Activated CD4-positive, alpha-beta T cell treated with anti-CD3 and anti-CD28 coated beads, Interleukin-2, amount 10 ng/mL, durations not matched to agents 7 days and 5 days (primary cell): Measurements from ENCODE around the gene TRABD2A. TPM values are rescaled to one million over a fixed set of nuclear protein-coding genes. Genes with fewer than 3 reads are reported as not detected.
"Not testable (repeated sequence)": the region's sequence is repeated elsewhere in the genome, so short reads cannot be mapped to it uniquely, and the experiment has no call there.

Experiments
- CTCF ChIA-PET: fragments of 350-600 bp; sonication (Branson Sonifier 250); formaldehyde crosslinking; loops from one replicate; lab custom pipeline; 2021; ENCODE audit warnings: antibody characterized with exemption; lab: Charles Lee
- POLR2A ChIA-PET: fragments of 350-600 bp; sonication (Branson Sonifier 250); formaldehyde crosslinking; loops from one replicate; lab custom pipeline; 2021; ENCODE audit warnings: antibody characterized with exemption; lab: Charles Lee
- DNase-seq: peaks from one replicate; pipeline ENCODE4 v3.0.0-alpha.2; 2020
- H3K27ac Mint-ChIP-seq: one replicate; pipeline ENCODE4 v1.8.0; 2021; ENCODE audit warnings: mild to moderate bottlenecking, moderate library complexity, mixed read lengths
- H3K27me3 Mint-ChIP-seq: one replicate; pipeline ENCODE4 v1.8.0; 2021; ENCODE audit warnings: mixed read lengths
- H3K36me3 Mint-ChIP-seq: one replicate; pipeline ENCODE4 v1.8.0; 2021; ENCODE audit warnings: low read depth, mixed read lengths
- H3K4me1 Mint-ChIP-seq: one replicate; pipeline ENCODE4 v1.8.0; 2021; ENCODE audit warnings: mixed read lengths
- H3K4me3 Mint-ChIP-seq: one replicate; pipeline ENCODE4 v1.8.0; 2021; ENCODE audit warnings: mild to moderate bottlenecking, moderate library complexity, mixed read lengths
- H3K9me3 Mint-ChIP-seq: one replicate; pipeline ENCODE4 v1.8.0; 2021; ENCODE audit warnings: mixed read lengths
- total RNA-seq, 2 experiments: library from RNA; stranded (reverse); gene quantifications; one replicate each; pipeline ENCODE4 v1.2.3, GENCODE V29; 2021

The TRABD2A gene
- total RNA-seq, result 10 to 100 TPM; 70.2 to 74.6 TPM

- H3K4me1 Mint-ChIP-seq, result peaks cover 69% of the 10 kb centered on the region
- H3K27me3 Mint-ChIP-seq, result no peaks in the 10 kb centered on the region
- peaks cover 28% of the 10 kb centered on the region for H3K36me3 Mint-ChIP-seq
- CTCF ChIA-PET, result interaction anchor here (0.5 to 9.5 kb wide), 13 partner anchors 11 to 234 kb away, joined by 3 to 69 read pairs (median 5); no protein-coding TSS in a partner anchor
- H3K27ac Mint-ChIP-seq, result peak within 1 kb of the TSS; percentile 98
- POLR2A ChIA-PET, result interaction anchor here (0.6 to 1.8 kb wide), 2 partner anchors 22 to 25 kb away, joined by 4 to 13 read pairs; partner anchors contain the start of gene TMSB10
- DNase-seq, result peak; percentile 65
- H3K9me3 Mint-ChIP-seq, result no peaks in the 10 kb centered on the region
- peak within 1 kb of the TSS; percentile 97 for H3K4me3 Mint-ChIP-seq
Observed at GRCh38 chr2:84880645-84881521, at the start of gene TRABD2A. TRABD2A (minus strand) TSS chr2:84881084; CDS start chr2:84881039, 45 bp downstream.

- Mint-ChIP-seq H3K4me3 (peak overlapping the region; percentile 79), H3K27me3 (no peaks in the 10 kb centered on the region), H3K36me3 (peaks cover 14% of the 10 kb centered on the region), H3K9me3 (peaks cover 3% of the 10 kb centered on the region), H3K4me1 (peaks cover 67% of the 10 kb centered on the region), H3K27ac (peak overlapping the region; percentile 90)
- ChIA-PET CTCF (interaction anchor here (1.2 to 6.5 kb wide), 5 partner anchors 14 to 374 kb away, joined by 4 to 179 read pairs (median 20); partner anchors contain the start of gene TRABD2A), POLR2A (interaction anchor here (1.7 to 3.2 kb wide), 2 partner anchors 19 to 21 kb away, joined by 6 to 21 read pairs; partner anchors contain the start of gene TMSB10)
- DNase-seq, result no peak
Observed at GRCh38 chr2:84927275-84927627, 46.4 kb upstream of the TRABD2A start.

- Mint-ChIP-seq H3K27ac (peak overlapping the region; percentile 90), H3K4me3 (peak overlapping the region; percentile 79), H3K27me3 (no peaks in the 10 kb centered on the region), H3K4me1 (peaks cover 53% of the 10 kb centered on the region), H3K36me3 (peaks cover 6% of the 10 kb centered on the region), H3K9me3 (no peaks in the 10 kb centered on the region)
- ChIA-PET CTCF (interaction anchor here (0.6 to 6.5 kb wide), 90 partner anchors 8 to 1256 kb away, joined by 3 to 179 read pairs (median 4); partner anchors contain the start of genes KCMF1, SUCLG1, TGOLN2 and TMSB10), POLR2A (interaction anchor here (0.6 to 3.2 kb wide), 5 partner anchors 15 to 44 kb away, joined by 3 to 21 read pairs (median 6); partner anchors contain the start of gene TMSB10)
- DNase-seq, result peak; percentile 98
Observed at GRCh38 chr2:84925724-84926376, 45.0 kb upstream of the TRABD2A start.

- H3K36me3 Mint-ChIP-seq, result peaks cover 6% of the 10 kb centered on the region
- H3K4me1 Mint-ChIP-seq, result peaks cover 54% of the 10 kb centered on the region
- ChIA-PET CTCF (interaction anchor here (0.6 to 6.5 kb wide), 76 partner anchors 8 to 537 kb away, joined by 3 to 179 read pairs (median 5); partner anchors contain the start of genes KCMF1, SUCLG1, TGOLN2 and TMSB10), POLR2A (interaction anchor here (1.5 to 3.2 kb wide), 4 partner anchors 19 to 43 kb away, joined by 3 to 21 read pairs (median 6); partner anchors contain the start of gene TMSB10)
- H3K9me3 Mint-ChIP-seq, result no peaks in the 10 kb centered on the region
- H3K4me3 Mint-ChIP-seq, result peak overlapping the region; percentile 79
- H3K27me3 Mint-ChIP-seq, result no peaks in the 10 kb centered on the region
- DNase-seq, result no peak
- peak overlapping the region; percentile 90 for H3K27ac Mint-ChIP-seq
Observed at GRCh38 chr2:84925336-84925723, 44.4 kb upstream of the TRABD2A start.

GRCh38 chr2:84924173-84925106 is 43.6 kb upstream of the TRABD2A start:
- H3K27ac Mint-ChIP-seq, result peak overlapping the region; percentile 90
- no peaks in the 10 kb centered on the region for H3K27me3 Mint-ChIP-seq
- ChIA-PET POLR2A (interaction anchor here (0.7 to 3.2 kb wide), 4 partner anchors 18 to 1023 kb away, joined by 3 to 21 read pairs (median 5); partner anchors contain the start of gene TMSB10), CTCF (interaction anchor here (0.8 to 6.5 kb wide), 30 partner anchors 7 to 456 kb away, joined by 3 to 179 read pairs (median 7); partner anchors contain the start of genes TMSB10 and TRABD2A)
- no peaks in the 10 kb centered on the region for H3K9me3 Mint-ChIP-seq
- peaks cover 58% of the 10 kb centered on the region for H3K4me1 Mint-ChIP-seq
- peak overlapping the region; percentile 66 for H3K4me3 Mint-ChIP-seq
- peak; percentile 79 for DNase-seq
- H3K36me3 Mint-ChIP-seq, result peaks cover 5% of the 10 kb centered on the region

GRCh38 chr2:84923009-84923408 is 42.1 kb upstream of the TRABD2A start:
- POLR2A ChIA-PET, result no interaction called here
- Mint-ChIP-seq H3K9me3 (no peaks in the 10 kb centered on the region), H3K4me1 (peaks cover 69% of the 10 kb centered on the region), H3K4me3 (no peak overlapping the region), H3K27me3 (no peaks in the 10 kb centered on the region), H3K27ac (no peak overlapping the region), H3K36me3 (peaks cover 6% of the 10 kb centered on the region)
- DNase-seq, result no peak
- CTCF ChIA-PET, result interaction anchor here (1.6 to 6.5 kb wide), 2 partner anchors 15 to 18 kb away, joined by 3 to 179 read pairs; no protein-coding TSS in a partner anchor

GRCh38 chr2:84919885-84920580 is 39.1 kb upstream of the TRABD2A start:
- DNase-seq, result peak; percentile 29
- Mint-ChIP-seq H3K27me3 (no peaks in the 10 kb centered on the region), H3K9me3 (no peaks in the 10 kb centered on the region), H3K36me3 (peaks cover 4% of the 10 kb centered on the region), H3K4me1 (peaks cover 44% of the 10 kb centered on the region), H3K27ac (peak overlapping the region; percentile 79), H3K4me3 (peak overlapping the region; percentile 13)
- CTCF ChIA-PET, result interaction anchor here (0.6 to 3.1 kb wide), 9 partner anchors 14 to 460 kb away, joined by 3 to 14 read pairs (median 3); partner anchors contain the start of genes SUCLG1, TMSB10 and TRABD2A
- POLR2A ChIA-PET, result interaction anchor here (0.6 to 2.6 kb wide), 3 partner anchors 12 to 38 kb away, joined by 3 to 11 read pairs (median 5); no protein-coding TSS in a partner anchor

GRCh38 chr2:84918430-84918829 is 37.5 kb upstream of the TRABD2A start:
- no peak overlapping the region for H3K4me3 Mint-ChIP-seq
- H3K36me3 Mint-ChIP-seq, result peaks cover 1% of the 10 kb centered on the region
- no peaks in the 10 kb centered on the region for H3K9me3 Mint-ChIP-seq
- ChIA-PET POLR2A (interaction anchor here (0.6 to 2.6 kb wide), 2 partner anchors 10 to 373 kb away, joined by 3 to 11 read pairs; no protein-coding TSS in a partner anchor), CTCF (interaction anchor here (0.6 to 3.1 kb wide), 4 partner anchors 8 to 31 kb away, joined by 4 to 14 read pairs (median 5); partner anchors contain the start of gene TMSB10)
- no peaks in the 10 kb centered on the region for H3K27me3 Mint-ChIP-seq
- no peak overlapping the region for H3K27ac Mint-ChIP-seq
- DNase-seq, result no peak
- H3K4me1 Mint-ChIP-seq, result peaks cover 42% of the 10 kb centered on the region

- CTCF ChIA-PET, result interaction anchor here (0.9 to 3.1 kb wide), 5 partner anchors 8 to 28 kb away, joined by 4 to 14 read pairs (median 11); partner anchors contain the start of gene TMSB10
- not testable (repeated sequence) for H3K36me3 Mint-ChIP-seq, H3K27ac Mint-ChIP-seq, H3K4me3 Mint-ChIP-seq, H3K27me3 Mint-ChIP-seq, H3K9me3 Mint-ChIP-seq, DNase-seq
- H3K4me1 Mint-ChIP-seq, result peaks cover 41% of the 10 kb centered on the region
- POLR2A ChIA-PET, result interaction anchor here (0.6 kb wide), 1 partner anchor 373 kb away, joined by 3 read pairs; no protein-coding TSS in a partner anchor
Observed at GRCh38 chr2:84917821-84918220, 36.9 kb upstream of the TRABD2A start.

- peaks cover 51% of the 10 kb centered on the region for H3K4me1 Mint-ChIP-seq
- H3K27me3 Mint-ChIP-seq, H3K36me3 Mint-ChIP-seq, DNase-seq, POLR2A ChIA-PET, H3K27ac Mint-ChIP-seq, H3K4me3 Mint-ChIP-seq: not testable (repeated sequence)
- H3K9me3 Mint-ChIP-seq, result peaks cover 10% of the 10 kb centered on the region
- CTCF ChIA-PET, result interaction anchor here (0.6 to 0.7 kb wide), 2 partner anchors 16 to 26 kb away, joined by 3 to 4 read pairs; no protein-coding TSS in a partner anchor
Observed at GRCh38 chr2:84915675-84916074, 34.8 kb upstream of the TRABD2A start.
